H9 (cell line): ENCODE results near the gene NSUN3. TPM values are rescaled to one million over a fixed set of nuclear protein-coding genes. Genes with fewer than 3 reads are reported as not detected.
A peak's percentile ranks its signal among the peaks of the same experiment; 100 is the strongest.

Source experiments
- DNase-seq: peaks from one replicate; pipeline ENCODE4 v3.0.0-alpha.2; 2017
- H2AFZ ChIP-seq: one replicate; pipeline ENCODE4 v1.6.1; 2013; ENCODE audit warnings: mild to moderate bottlenecking, low read length, control low read depth, moderate library complexity
- H2AK5ac ChIP-seq: 2 replicates; pipeline ENCODE4 v1.6.1; 2013; ENCODE audit warnings: low read length, control low read depth, mixed read lengths; ENCODE audit not compliant: insufficient read length
- H2BK120ac ChIP-seq: one replicate; pipeline ENCODE4 v1.6.1; 2013; ENCODE audit warnings: low read depth, mild to moderate bottlenecking, low read length, control low read depth, inconsistent platforms; ENCODE audit not compliant: poor library complexity, severe bottlenecking
- H2BK12ac ChIP-seq: 2 replicates; pipeline ENCODE4 v1.6.1; 2013; ENCODE audit warnings: low read length, control low read depth, mixed read lengths, low read depth; ENCODE audit not compliant: insufficient read length
- H2BK15ac ChIP-seq: 2 replicates; pipeline ENCODE4 v1.6.1; 2013; ENCODE audit warnings: low read depth, low read length, control low read depth
- H2BK20ac ChIP-seq: one replicate; pipeline ENCODE4 v1.6.1; 2013; ENCODE audit warnings: low read depth, mild to moderate bottlenecking, low read length, control low read depth, inconsistent platforms; ENCODE audit not compliant: poor library complexity, severe bottlenecking
- H2BK5ac ChIP-seq: 2 replicates; pipeline ENCODE4 v1.6.1; 2013; ENCODE audit warnings: low read length, control low read depth, mixed read lengths; ENCODE audit not compliant: insufficient read length
- H3K14ac ChIP-seq: 2 replicates; pipeline ENCODE4 v1.6.1; 2013; ENCODE audit warnings: low read length, control low read depth; ENCODE audit not compliant: insufficient read depth
- H3K18ac ChIP-seq: 2 replicates; pipeline ENCODE4 v1.6.1; 2013; ENCODE audit warnings: low read depth, mild to moderate bottlenecking, mixed read lengths, low read length, control low read depth; ENCODE audit not compliant: insufficient read length
- H3K23ac ChIP-seq: 2 replicates; pipeline ENCODE4 v1.6.1; 2013; ENCODE audit warnings: low read length, control low read depth, mixed read lengths, low read depth; ENCODE audit not compliant: insufficient read length
- H3K23me2 ChIP-seq: 2 replicates; pipeline ENCODE4 v1.6.1; 2013; ENCODE audit warnings: low read depth, mild to moderate bottlenecking, mixed read lengths, low read length, control low read depth; ENCODE audit not compliant: insufficient read length, poor library complexity, severe bottlenecking
- H3K27ac ChIP-seq: 2 replicates; pipeline ENCODE4 v1.5.1; 2013; ENCODE audit warnings: low read length, control low read depth, mixed read lengths, low read depth; ENCODE audit not compliant: insufficient read length
- H3K27me3 ChIP-seq: 2 replicates; pipeline ENCODE4 v1.6.1; 2013; ENCODE audit warnings: low read length, control low read depth, inconsistent platforms; ENCODE audit not compliant: insufficient read depth
- H3K4ac ChIP-seq: 2 replicates; pipeline ENCODE4 v1.6.1; 2013; ENCODE audit warnings: low read depth, mild to moderate bottlenecking, control low read depth, inconsistent platforms, low read length, moderate library complexity
- H3K4me1 ChIP-seq: 2 replicates; pipeline ENCODE4 v1.6.1; 2013; ENCODE audit warnings: low read length, control low read depth, inconsistent platforms; ENCODE audit not compliant: insufficient read depth
- H3K4me2 ChIP-seq: 2 replicates; pipeline ENCODE4 v1.6.1; 2013; ENCODE audit warnings: low read length, control low read depth, mixed read lengths; ENCODE audit not compliant: insufficient read length, insufficient read depth
- H3K56ac ChIP-seq: 2 replicates; pipeline ENCODE4 v1.6.1; 2013; ENCODE audit warnings: low read depth, mild to moderate bottlenecking, mixed read lengths, low read length, control low read depth; ENCODE audit not compliant: insufficient read length
- H3K79me1 ChIP-seq: 2 replicates; pipeline ENCODE4 v1.6.1; 2013; ENCODE audit warnings: low read depth, mild to moderate bottlenecking, moderate library complexity, low read length, control low read depth, inconsistent platforms; ENCODE audit not compliant: insufficient read depth, poor library complexity, severe bottlenecking
- H3K79me2 ChIP-seq: 2 replicates; pipeline ENCODE4 v1.6.1; 2013; ENCODE audit warnings: low read length, control low read depth, inconsistent platforms; ENCODE audit not compliant: insufficient read depth
- H3K9ac ChIP-seq: 2 replicates; pipeline ENCODE4 v1.6.1; 2013; ENCODE audit warnings: low read length, control low read depth, mixed read lengths; ENCODE audit not compliant: insufficient read length; ENCODE audit errors: extremely low read depth
- H3K9me3 ChIP-seq: one replicate; pipeline ENCODE4 v1.6.1; 2013; ENCODE audit warnings: low read depth, low read length, inconsistent platforms; ENCODE audit not compliant: control insufficient read depth
- H3T11ph ChIP-seq: one replicate; pipeline ENCODE4 v1.6.1; 2013; ENCODE audit warnings: mild to moderate bottlenecking, low read length, control low read depth, inconsistent platforms
- H4K20me1 ChIP-seq: one replicate; pipeline ENCODE4 v1.6.1; 2013; ENCODE audit not compliant: control insufficient read depth, insufficient read length, insufficient read depth
- H4K5ac ChIP-seq: 2 replicates; pipeline ENCODE4 v1.6.1; 2013; ENCODE audit warnings: low read depth, mild to moderate bottlenecking, mixed read lengths, low read length, control low read depth; ENCODE audit not compliant: insufficient read length
- H4K8ac ChIP-seq: replicated peaks from 2 replicates; pipeline ENCODE4 v1.6.1; 2013; ENCODE audit warnings: low read length, control low read depth, mixed read lengths, low read depth; ENCODE audit not compliant: insufficient read length
- H4K91ac ChIP-seq: 2 replicates; pipeline ENCODE4 v1.6.1; 2013; ENCODE audit warnings: low read depth, mild to moderate bottlenecking, moderate library complexity, mixed read lengths, low read length, control low read depth; ENCODE audit not compliant: insufficient read length
- H3K27ac Mint-ChIP-seq, 3 experiments: 2 replicates in 2 of 3; 3 replicates in 1 of 3; pipeline ENCODE4 v1.8.0; 2020 to 2021; ENCODE audit warnings: mixed read lengths in 3 of 3, mild to moderate bottlenecking in 1 of 3, moderate library complexity in 1 of 3
- H3K27me3 Mint-ChIP-seq: 2 replicates; pipeline ENCODE4 v1.8.0; 2021; ENCODE audit warnings: low read depth, mild to moderate bottlenecking, moderate library complexity, mixed read lengths
- H3K36me3 Mint-ChIP-seq, 3 experiments: 2 replicates in 2 of 3; 3 replicates in 1 of 3; pipeline ENCODE4 v1.8.0; 2020 to 2021; ENCODE audit warnings: low read depth in 3 of 3, mixed read lengths in 3 of 3; ENCODE audit not compliant: insufficient read depth in 1 of 3
- H3K4me1 Mint-ChIP-seq, 2 experiments: 2 replicates each; pipeline ENCODE4 v1.8.0; 2020; ENCODE audit warnings: mixed read lengths in 2 of 2
- H3K4me3 Mint-ChIP-seq, 2 experiments: 2 replicates in 1 of 2; 3 replicates in 1 of 2; pipeline ENCODE4 v1.8.0; 2020 to 2021; ENCODE audit warnings: mild to moderate bottlenecking in 2 of 2, mixed read lengths in 2 of 2, moderate library complexity in 1 of 2
- H3K9me3 Mint-ChIP-seq, 2 experiments: 2 replicates in 1 of 2; 3 replicates in 1 of 2; pipeline ENCODE4 v1.8.0; 2020; ENCODE audit warnings: mild to moderate bottlenecking in 2 of 2, mixed read lengths in 2 of 2, moderate library complexity in 1 of 2
- WGBS: extraction: QIAGEN DNeasy Blood & Tissue Kit; methylation state at CpG from one replicate; pipeline ENCODE4 v1.1.7; 2013; ENCODE audit warnings: missing lambda C conversion rate, low lambda C conversion rate, mixed read lengths; ENCODE audit not compliant: insufficient read length; ENCODE audit errors: extremely low coverage; 5-methylcytosine and 5-hydroxymethylcytosine counted together
- total RNA-seq: library from RNA; stranded (reverse); gene quantifications from 2 replicates; pipeline ENCODE4 v1.2.1, GENCODE V29; 2021
- TF ChIP-seq, protein P1 (sequence below): fragments of 200-600 bp; sonication (generic); conservative IDR thresholded peaks from 3 replicates; pipeline ENCODE4 v1.8.0; 2021; ENCODE audit warnings: antibody characterized with exemption, mild to moderate bottlenecking

The NSUN3 gene
- total RNA-seq, 1 experiment from 2014 or later, result 7.4 TPM

DNA sequence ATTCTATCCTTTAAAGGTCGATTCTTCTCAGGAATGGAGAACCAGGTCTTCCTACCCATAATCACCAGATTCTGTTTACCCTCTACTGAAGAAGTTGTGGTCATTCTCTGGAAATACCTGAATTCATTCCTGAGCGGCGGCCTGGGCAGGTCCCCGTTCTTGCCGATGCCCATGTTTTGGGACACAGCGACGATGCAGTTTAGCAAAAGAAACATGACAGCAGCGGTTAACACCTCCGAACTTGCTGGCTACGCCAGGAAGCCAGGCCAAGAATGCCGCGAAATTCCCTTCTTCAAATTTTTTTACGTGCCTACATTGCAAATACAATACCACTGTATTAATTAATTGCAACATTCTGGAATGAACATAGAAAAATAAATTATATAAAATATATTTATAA is 1.6 kb upstream of the NSUN3 start:
- H3K23me2 ChIP-seq, result peaks cover 8% of the 10 kb centered on the region
- no peak overlapping the region for H3K18ac ChIP-seq
- H3K27me3 ChIP-seq, result no peaks in the 10 kb centered on the region
- no peak overlapping the region for H2AK5ac ChIP-seq
- no peak overlapping the region for H3K27ac ChIP-seq
- no peaks in the 10 kb centered on the region for H4K20me1 ChIP-seq
- H3K79me1 ChIP-seq, result peaks cover 4% of the 10 kb centered on the region
- TF ChIP-seq, protein P1, sequence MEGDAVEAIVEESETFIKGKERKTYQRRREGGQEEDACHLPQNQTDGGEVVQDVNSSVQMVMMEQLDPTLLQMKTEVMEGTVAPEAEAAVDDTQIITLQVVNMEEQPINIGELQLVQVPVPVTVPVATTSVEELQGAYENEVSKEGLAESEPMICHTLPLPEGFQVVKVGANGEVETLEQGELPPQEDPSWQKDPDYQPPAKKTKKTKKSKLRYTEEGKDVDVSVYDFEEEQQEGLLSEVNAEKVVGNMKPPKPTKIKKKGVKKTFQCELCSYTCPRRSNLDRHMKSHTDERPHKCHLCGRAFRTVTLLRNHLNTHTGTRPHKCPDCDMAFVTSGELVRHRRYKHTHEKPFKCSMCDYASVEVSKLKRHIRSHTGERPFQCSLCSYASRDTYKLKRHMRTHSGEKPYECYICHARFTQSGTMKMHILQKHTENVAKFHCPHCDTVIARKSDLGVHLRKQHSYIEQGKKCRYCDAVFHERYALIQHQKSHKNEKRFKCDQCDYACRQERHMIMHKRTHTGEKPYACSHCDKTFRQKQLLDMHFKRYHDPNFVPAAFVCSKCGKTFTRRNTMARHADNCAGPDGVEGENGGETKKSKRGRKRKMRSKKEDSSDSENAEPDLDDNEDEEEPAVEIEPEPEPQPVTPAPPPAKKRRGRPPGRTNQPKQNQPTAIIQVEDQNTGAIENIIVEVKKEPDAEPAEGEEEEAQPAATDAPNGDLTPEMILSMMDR, result no peak
- H3K14ac ChIP-seq, result no peak overlapping the region
- H3K4me1 ChIP-seq, result no peaks in the 10 kb centered on the region; the same call in none of the 2 replicates
- H3T11ph ChIP-seq, result no peak overlapping the region
- no peak overlapping the region for H3K56ac ChIP-seq
- Mint-ChIP-seq H3K9me3 (no peaks in the 10 kb centered on the region), H3K27me3 (no peaks in the 10 kb centered on the region), H3K4me1 (peaks cover 5 to 8% of the 10 kb centered on the region in 2 experiments), H3K27ac (no peak overlapping the region), H3K36me3 (peaks cover 0 to 2% (median 1%) of the 10 kb centered on the region in 3 experiments; a peak in 2 of 7 replicates), H3K4me3 (peak overlapping the region in 1 of 2 experiments; percentile 17; a peak in 2 of 5 replicates)
- WGBS, result no CpG with 5 or more reads among the region's 13 CpGs
- H3K9me3 ChIP-seq, result no peaks in the 10 kb centered on the region
- no peak overlapping the region for H3K9ac ChIP-seq
- no peaks in the 10 kb centered on the region; the same call in 1 of the 2 replicates for H3K79me2 ChIP-seq
- H2BK15ac ChIP-seq, result no peak overlapping the region
- no peak overlapping the region for H4K5ac ChIP-seq
- no peak for DNase-seq
- no peak overlapping the region for H2BK120ac ChIP-seq
- no peak overlapping the region for H3K4me2 ChIP-seq
- H3K4ac ChIP-seq, result no peak overlapping the region
- no peak overlapping the region for H2BK20ac ChIP-seq
- H4K8ac ChIP-seq, result no peak overlapping the region
- H2BK12ac ChIP-seq, result no peak overlapping the region
- H2BK5ac ChIP-seq, result no peak overlapping the region
- H4K91ac ChIP-seq, result no peak overlapping the region
- H2AFZ ChIP-seq, result no peak overlapping the region
- H3K23ac ChIP-seq, result no peak overlapping the region
